Adrenal gland (tissue), 5 donors: ENCODE results near the gene CCNY.

Source experiments
- POLR2A ChIP-seq, 2 donors: fragments of 450-650 bp; IDR thresholded peaks; one replicate each; pipeline ENCODE4 v1.6.1; 2017; ENCODE audit warnings: antibody characterized with exemption in 2 of 2, mild to moderate bottlenecking in 2 of 2, moderate library complexity in 1 of 2
- TF ChIP-seq, protein P1 (sequence below), 6 experiments: fragments of 450-650 bp in 4 of 6; fragments of 200-600 bp in 2 of 6; sonication (generic) in 1 of 6; IDR thresholded peaks; 1 replicate in 5 of 6; 2 replicates in 1 of 6; pipeline versions ENCODE4 v1.5.1 to v1.8.0; 2016 to 2021; ENCODE audit warnings: antibody characterized with exemption in 6 of 6, mild to moderate bottlenecking in 2 of 6, moderate library complexity in 1 of 6
- donor health status: DM: no; HTN: no; CAD: no.

DNA sequence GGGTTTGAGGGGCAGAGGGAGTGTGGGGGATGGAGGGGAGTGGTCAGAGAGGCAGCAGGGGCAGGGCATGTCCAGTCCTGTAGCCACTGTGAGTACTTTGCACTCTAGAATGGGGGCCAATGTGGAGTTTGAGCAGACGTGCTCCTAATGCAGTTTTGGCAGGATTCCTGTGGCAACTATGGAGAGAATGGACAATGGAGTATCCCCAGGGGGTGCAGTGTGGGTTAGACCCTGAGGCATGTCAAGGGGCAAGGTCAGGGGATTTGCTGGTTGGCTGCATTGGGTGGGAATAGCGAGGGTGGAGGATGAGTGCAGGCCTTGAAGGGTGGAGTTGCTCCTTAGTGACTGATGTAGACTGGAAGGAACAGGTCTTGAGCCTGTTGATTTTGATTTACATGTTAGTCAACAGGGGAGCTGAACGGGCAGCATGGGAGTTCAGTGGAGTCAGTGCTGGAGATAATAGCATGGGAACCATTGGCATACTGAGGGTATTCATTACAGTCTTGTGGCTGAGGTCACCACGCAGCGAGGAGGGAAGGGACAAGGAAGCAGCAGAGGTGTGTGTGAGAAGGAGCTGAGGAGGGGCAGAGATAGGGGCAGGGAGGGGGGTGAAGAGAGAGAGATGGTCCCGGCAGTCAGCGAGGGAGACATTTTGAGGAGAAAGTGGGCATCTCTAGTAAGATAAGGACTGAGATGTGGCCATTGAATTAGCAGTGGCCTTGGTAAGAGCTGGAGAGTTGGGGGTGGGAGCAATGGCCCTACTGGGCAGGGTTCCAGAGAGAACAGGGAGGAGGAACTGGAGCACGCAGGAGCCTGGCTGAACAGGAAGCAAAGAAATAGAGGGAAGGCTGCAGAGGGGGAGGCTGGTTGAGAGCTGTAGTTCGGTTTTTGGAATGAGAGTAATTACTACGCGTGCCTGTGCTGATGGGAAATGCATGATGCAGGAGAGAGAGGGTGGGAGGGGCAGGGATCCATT, 112.7 kb downstream of the CCNY start:
- TF ChIP-seq, protein P1, sequence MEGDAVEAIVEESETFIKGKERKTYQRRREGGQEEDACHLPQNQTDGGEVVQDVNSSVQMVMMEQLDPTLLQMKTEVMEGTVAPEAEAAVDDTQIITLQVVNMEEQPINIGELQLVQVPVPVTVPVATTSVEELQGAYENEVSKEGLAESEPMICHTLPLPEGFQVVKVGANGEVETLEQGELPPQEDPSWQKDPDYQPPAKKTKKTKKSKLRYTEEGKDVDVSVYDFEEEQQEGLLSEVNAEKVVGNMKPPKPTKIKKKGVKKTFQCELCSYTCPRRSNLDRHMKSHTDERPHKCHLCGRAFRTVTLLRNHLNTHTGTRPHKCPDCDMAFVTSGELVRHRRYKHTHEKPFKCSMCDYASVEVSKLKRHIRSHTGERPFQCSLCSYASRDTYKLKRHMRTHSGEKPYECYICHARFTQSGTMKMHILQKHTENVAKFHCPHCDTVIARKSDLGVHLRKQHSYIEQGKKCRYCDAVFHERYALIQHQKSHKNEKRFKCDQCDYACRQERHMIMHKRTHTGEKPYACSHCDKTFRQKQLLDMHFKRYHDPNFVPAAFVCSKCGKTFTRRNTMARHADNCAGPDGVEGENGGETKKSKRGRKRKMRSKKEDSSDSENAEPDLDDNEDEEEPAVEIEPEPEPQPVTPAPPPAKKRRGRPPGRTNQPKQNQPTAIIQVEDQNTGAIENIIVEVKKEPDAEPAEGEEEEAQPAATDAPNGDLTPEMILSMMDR (IDR thresholded peaks at IDR 0.05): no peak
- no peak for TF ChIP-seq POLR2A (IDR thresholded peaks at IDR 0.05)
